HuH-7.5 (cell line): Measurements from ENCODE around the gene CFAP61.
"Not testable (repeated sequence)": the region's sequence is repeated elsewhere in the genome, so short reads cannot be mapped to it uniquely, and the experiment has no call there.

Experiments
- DNase-seq: peaks from one replicate; pipeline ENCODE4 v3.0.0; 2011; ENCODE audit warnings: low spot score

The CFAP61 gene

DNA sequence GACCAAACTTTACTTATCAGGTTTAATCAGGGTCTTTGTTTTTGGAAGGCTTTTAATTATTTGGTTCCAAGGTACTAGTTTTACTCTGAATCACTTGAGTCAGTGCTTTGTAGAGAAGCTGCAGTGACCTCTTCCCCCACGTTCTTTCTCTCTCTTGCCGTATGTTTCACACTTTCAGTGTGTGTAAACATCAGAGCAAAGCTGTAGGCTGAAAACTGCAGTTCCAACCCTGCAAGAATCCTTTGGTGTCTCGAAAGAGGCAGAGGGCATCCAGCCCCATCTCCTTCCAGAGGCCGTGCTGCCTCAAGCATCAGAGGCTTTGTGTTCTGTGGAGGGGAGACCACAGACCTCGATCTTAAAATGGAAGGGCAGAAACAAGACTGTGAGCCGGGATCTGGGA is 42.1 kb downstream of the CFAP61 start:
- DNase-seq: no peak

DNA sequence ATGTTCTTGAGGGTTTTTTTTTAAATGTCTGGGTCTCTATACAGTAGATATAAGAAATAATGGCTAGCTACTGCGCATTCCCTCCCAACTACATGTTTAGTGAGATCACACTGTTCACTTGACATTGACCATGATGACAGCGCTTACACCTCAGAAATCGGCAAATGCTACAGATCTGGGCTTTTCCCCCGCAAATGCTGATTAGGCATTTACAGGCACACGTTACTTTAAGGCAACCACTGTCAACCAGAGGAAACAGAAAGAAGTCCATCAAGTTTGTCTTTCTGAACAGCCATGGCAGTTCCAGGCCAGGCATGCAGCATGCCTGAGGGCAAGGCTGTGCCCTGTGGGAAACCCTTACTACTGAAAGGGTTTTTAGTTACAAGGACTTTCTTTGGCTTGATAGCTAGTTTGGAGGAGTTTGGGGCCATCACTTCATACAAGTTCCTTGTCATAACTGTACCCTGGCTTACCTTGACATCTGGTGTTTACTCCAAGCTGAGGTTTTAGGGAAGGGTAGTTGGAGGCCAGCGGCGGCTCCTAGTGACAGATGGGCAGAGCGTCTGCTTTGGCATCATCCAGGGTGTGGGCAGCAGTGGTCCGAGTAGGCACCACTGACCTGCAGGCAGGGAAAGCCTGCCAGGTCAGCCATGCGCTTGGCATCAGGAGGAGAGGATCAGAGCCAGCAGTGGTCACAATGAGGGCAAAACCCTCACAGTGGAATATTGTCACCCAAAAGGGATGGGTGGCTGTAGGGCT is 43.0 kb downstream of the CFAP61 start:
- DNase-seq: no peak

DNA sequence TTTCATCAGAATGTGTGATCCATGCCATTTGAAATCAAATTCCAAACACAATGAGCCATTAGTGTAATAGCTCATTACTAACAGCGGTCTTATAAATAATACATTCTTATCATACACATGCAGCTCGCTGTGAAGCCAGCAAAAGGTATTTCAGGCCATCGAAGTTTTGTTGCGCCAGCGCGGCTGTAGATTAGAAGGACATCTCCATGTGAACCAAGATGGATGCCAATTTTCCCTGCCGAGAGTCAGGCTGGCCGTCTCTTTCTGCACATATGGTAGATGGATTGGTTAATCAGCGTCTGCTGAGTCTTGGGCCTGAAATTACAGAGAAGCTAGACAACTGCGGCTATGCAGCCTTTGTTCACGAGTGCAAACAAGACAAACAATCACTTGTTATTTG is 44.1 kb downstream of the CFAP61 start:
- DNase-seq: no peak

GRCh38 chr20:20100881-20101280 is 48.5 kb downstream of the CFAP61 start:
- no peak for DNase-seq

- no peak for DNase-seq
These were observed 49.8 kb downstream of the CFAP61 start for GRCh38 chr20:20102163-20102562.

GRCh38 chr20:20102716-20103258 is 50.5 kb downstream of the CFAP61 start:
- no peak for DNase-seq

- no peak for DNase-seq
These were observed 51.2 kb downstream of the CFAP61 start for GRCh38 chr20:20103486-20103885.

- DNase-seq: not testable (repeated sequence)
These were observed 70.9 kb downstream of the CFAP61 start for GRCh38 chr20:20123187-20123586.

DNA sequence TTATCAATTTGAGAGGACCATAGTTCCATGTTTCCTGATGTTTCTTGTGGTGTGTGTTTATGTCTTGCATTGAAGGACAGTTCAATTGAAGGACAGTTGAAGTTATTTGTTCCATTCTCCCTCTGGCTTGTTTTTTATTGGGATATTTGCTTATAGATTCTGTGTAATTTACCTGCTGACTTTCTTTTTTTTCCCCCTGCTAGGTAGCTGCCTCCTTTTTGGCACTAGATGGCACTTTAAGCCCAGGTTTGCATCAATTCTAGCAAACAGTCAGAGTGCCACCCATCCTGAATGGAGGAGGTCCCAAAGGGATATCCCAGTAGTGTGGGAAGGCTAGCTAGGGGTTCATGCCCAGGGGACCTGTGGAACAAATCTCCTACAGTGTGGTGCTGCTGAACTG is 78.1 kb downstream of the CFAP61 start:
- no peak for DNase-seq

DNA sequence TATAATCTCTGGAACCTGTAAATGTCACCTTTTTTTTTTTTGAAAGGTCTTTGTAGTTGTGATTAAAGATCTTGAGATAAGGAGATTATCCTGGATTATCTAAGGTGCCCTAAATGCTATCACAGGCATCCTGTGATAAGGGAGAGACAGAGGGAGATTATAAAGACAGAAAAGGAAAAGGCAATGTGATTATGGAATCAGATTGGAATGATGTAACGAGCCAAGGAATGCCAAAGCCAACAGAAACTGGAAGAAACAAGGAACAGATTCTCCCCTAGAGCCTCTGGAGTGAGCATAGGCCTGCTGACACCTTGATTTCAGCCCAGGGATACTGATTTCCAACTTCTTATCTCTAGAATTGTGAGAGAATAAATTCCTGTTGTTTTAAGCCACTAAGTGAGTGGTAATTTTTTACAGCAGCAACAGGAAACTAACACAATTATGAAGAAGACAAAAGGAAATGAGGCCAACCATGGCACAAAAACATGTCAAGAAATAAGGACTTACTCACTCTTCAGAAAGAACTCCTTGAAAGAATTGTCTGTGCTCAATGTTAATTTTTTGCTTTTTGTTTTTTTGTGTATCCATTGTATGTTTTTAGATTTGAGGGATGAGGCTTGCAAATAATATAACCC is 82.7 kb downstream of the CFAP61 start:
- DNase-seq: no peak

DNA sequence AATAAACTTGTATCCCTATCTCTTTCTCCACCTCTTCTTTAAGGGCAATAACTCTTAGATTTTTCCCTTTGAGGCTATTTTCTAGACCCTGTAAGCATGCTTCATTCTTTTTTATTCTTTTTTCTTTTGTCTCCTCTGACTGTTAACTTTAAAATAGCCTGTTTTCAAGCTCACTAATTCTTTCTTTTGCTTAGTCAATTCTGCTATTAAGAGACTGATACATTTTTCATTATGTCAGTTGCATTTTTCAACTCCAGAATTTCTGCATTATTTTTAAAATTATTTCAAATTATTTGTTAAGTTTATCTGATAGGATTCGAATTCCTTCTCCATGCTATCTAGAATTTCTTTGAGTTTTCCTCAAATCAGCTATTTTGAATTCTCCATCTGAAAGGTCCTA is 84.0 kb downstream of the CFAP61 start:
- no peak for DNase-seq

GRCh38 chr20:20137851-20138250 is 85.5 kb downstream of the CFAP61 start:
- no peak for DNase-seq

GRCh38 chr20:20138301-20139064 is 86.2 kb downstream of the CFAP61 start:
- DNase-seq: no peak

DNA sequence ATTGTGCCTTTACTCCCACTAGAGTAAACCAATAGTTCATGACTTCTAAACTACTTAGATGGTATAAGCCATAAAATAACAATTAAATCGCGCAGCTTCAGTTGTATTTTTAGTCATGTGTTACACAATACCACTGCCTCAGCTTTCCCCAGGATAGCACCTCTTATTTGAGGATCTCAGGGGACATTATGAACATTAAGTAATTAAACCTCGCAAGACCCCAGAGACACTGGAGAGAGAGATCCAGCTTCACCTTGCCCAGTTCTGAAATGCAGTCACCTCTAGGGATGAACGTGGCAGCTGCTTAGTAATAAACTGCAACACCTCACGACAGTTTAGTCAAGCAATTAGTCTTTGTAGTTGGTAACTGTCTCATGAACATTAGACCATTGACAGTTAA is 87.1 kb downstream of the CFAP61 start:
- no peak for DNase-seq

DNA sequence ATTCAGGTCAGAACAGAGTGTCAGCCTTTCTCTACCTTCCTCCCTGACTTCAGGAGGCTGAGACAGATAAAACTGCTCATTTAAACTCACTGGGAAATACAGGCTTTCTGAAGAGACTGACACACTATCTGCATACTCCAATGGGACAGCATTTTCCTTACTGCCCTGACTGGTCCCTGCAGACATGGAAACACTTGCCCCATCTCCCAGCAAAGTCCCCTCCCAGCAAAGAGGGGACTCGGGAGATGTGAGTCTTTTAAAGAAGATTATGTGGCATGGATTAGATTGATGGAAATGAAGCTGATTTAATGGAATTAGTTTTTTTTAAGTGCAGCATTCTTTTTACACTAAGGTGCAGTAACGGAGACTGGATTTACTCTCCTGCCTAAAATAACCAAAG is 90.8 kb downstream of the CFAP61 start:
- no peak for DNase-seq

GRCh38 chr20:20143646-20144045 is 91.3 kb downstream of the CFAP61 start:
- no peak for DNase-seq

GRCh38 chr20:20148779-20149178 is 96.4 kb downstream of the CFAP61 start:
- no peak for DNase-seq

- DNase-seq: no peak
These were observed 97.9 kb downstream of the CFAP61 start for GRCh38 chr20:20150241-20150640.

GRCh38 chr20:20160520-20160919 is 108.2 kb downstream of the CFAP61 start:
- no peak for DNase-seq

DNA sequence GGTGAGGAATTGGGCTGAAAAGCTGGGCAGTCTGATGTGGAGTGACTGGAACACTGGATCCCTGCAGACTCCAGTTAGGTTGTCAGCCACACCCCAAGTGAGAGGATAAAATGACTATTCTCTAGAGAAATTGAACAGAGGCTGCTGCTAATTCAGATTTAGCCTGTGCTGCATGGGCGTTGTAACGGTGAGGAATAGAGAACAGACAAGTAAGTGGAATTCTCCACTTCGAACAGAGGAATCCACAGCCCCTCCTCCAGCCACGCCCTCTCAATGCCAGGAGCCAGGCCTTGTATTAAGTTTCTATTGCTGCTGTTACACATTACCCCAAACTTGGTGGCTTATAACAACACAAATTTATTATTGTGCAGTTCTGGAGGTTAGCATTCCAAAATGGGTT is 109.3 kb downstream of the CFAP61 start:
- no peak for DNase-seq

- DNase-seq: no peak
These were observed 115.4 kb downstream of the CFAP61 start for GRCh38 chr20:20167698-20168097.

DNA sequence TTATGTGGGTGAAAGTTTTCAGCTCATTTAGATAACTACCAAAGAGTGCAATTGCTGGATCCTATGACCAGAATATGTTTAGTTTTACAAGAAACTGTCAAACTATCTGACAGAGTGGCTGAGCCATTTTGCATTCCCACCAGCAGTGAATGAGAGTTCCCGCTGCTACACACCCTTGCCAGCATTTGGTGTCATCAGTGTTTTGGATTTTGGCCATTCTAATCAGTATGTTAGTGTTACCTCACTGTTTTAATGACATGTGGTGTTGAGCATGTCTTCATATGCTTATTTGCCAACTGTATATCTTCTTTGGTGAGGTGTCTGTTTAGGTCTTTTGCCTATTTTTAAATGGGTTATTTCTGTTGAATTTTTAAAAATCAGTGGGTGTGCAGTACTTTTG is 120.9 kb downstream of the CFAP61 start:
- DNase-seq: no peak
